HAP-1 (cell line): Measurements from ENCODE around the gene SUSD6.
"Not testable (repeated sequence)": the region's sequence is repeated elsewhere in the genome, so short reads cannot be mapped to it uniquely, and the experiment has no call there.

Experiments
- DNase-seq, 2 experiments: peaks; one replicate each; pipeline ENCODE4 v3.0.0-alpha.2; 2016 to 2020; ENCODE audit warnings: low spot score in 2 of 2
- H3K27me3 ChIP-seq: fragments of 250-450 bp; sonication (Bioruptor Pico); 2 replicates; pipeline ENCODE4 v1.5.1; 2020; ENCODE audit warnings: low read depth, mild to moderate bottlenecking, moderate library complexity
- H3K36me3 ChIP-seq: fragments of 250-450 bp; sonication (Bioruptor Pico); replicated peaks from 2 replicates; pipeline ENCODE4 v1.5.1; 2020; ENCODE audit warnings: mild to moderate bottlenecking
- H3K4me1 ChIP-seq: fragments of 250-450 bp; sonication (Bioruptor Pico); 2 replicates; pipeline ENCODE4 v1.5.1; 2020; ENCODE audit warnings: mild to moderate bottlenecking
- H3K4me3 ChIP-seq: fragments of 250-450 bp; sonication (Bioruptor Pico); 2 replicates; pipeline ENCODE4 v1.5.1; 2020; ENCODE audit warnings: mild to moderate bottlenecking, moderate library complexity
- H3K9me3 ChIP-seq: fragments of 250-450 bp; sonication (Bioruptor Pico); 2 replicates; pipeline ENCODE4 v1.5.1; 2020; ENCODE audit warnings: mild to moderate bottlenecking, moderate library complexity
- in situ Hi-C: fragments of 300-500 bp; cut with MboI; formaldehyde crosslinking; loops from 3 replicates; pipeline ENCODE4 v1.14.3; 2020; ENCODE audit warnings: low sequenced_read_pairs, inconsistent platforms, mixed read lengths

Gene SUSD6

DNA sequence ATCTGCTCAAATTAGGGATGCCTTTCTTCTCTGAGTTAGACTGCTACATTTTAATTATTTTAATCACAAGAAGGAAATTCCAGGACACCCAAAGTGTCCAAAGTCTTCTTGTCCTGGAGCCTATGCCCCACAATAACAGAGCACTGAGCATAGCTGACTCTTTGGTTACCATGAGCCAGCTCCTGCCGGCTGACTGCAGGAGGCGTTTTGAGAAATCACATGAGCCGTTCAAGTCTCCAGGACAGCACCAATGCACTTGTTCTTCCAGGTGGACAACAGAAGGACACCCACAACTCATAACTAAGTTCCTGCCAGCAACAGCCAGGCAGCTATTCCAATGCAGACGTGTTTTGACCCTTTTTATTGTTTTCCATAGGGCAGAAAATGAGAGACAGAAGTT is 109.5 kb downstream of the SUSD6 start:
- no peak overlapping the region for H3K4me3 ChIP-seq
- no peak for DNase-seq
- no peaks in the 10 kb centered on the region for H3K36me3 ChIP-seq
- H3K27me3 ChIP-seq: no peaks in the 10 kb centered on the region
- in situ Hi-C loops: no loop called here
- no peaks in the 10 kb centered on the region for H3K4me1 ChIP-seq
- H3K9me3 ChIP-seq: no peaks in the 10 kb centered on the region

DNA sequence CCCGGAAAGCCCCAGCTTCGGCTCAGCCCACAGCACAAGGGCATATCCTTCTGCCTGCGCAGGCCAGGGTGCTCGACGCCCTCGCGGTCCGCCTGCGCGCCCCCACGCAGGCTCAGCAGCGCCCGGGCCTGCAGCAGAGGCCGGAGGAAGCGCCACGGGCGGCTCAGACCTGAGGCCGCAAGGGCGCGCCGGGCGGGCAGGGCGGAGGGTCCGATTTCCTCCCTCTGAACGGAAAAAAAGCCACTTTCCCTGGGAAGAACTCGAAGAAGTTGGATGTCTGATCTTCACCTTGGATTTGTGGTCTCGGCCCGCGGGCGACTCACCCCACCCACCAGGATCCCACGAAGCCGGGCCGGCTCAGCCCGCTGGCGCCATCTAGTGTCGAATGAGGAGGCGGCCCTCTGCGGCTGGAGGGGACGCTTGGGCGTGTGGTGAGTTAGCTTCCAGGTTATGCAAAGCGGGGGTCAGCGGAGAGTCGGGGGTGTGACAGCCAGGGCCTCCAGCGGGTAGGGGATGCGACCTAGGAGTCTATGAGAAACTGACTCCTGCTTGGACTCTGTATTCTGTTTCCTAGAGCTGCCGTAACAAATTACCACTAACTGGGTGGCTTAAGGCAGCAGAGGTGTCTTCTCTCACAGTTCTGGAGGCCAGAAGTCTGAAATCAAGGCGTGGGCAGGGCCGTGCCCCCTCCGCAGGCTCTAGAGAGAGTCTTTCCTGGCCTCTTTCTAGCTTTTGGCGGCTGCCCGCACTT is 115.5 kb downstream of the SUSD6 start:
- no peaks in the 10 kb centered on the region for H3K36me3 ChIP-seq
- no peaks in the 10 kb centered on the region for H3K9me3 ChIP-seq
- in situ Hi-C loops: loop anchor here (5.0 kb wide), 1 partner anchor 145 kb away; no protein-coding TSS in a partner anchor
- peaks cover 5% of the 10 kb centered on the region; the same call in 1 of the 2 replicates for H3K4me1 ChIP-seq
- no peaks in the 10 kb centered on the region for H3K27me3 ChIP-seq
- peak; percentile 47 to 89 for DNase-seq
- no peak overlapping the region for H3K4me3 ChIP-seq

DNA sequence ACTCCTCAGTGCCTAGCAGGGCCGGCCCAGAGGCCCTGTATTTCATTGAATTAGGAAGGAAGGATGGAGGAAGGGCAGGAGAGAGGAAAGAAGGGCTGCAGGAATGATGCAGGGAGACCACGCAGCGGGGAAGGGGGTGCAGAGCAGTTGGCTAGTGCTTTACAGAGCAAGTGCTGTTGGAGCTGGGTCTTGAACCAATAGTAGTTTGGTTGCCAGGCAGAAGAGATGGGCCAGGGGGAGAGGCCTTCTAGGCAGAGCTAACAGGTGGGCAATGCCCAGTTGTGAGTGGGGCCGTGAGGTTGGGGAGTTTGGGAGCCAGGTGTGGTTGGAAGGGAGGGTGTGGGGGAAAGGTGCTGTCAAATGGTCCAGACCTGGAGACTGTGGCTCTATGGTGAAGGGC is 116.5 kb downstream of the SUSD6 start:
- DNase-seq: no peak
- Histone ChIP-seq H3K4me1 (peaks cover 5% of the 10 kb centered on the region; the same call in 1 of the 2 replicates), H3K9me3 (no peaks in the 10 kb centered on the region), H3K27me3 (no peaks in the 10 kb centered on the region), H3K4me3 (no peak overlapping the region), H3K36me3 (no peaks in the 10 kb centered on the region)
- in situ Hi-C loops: loop anchor here (5.0 kb wide), 1 partner anchor 146 kb away; no protein-coding TSS in a partner anchor

DNA sequence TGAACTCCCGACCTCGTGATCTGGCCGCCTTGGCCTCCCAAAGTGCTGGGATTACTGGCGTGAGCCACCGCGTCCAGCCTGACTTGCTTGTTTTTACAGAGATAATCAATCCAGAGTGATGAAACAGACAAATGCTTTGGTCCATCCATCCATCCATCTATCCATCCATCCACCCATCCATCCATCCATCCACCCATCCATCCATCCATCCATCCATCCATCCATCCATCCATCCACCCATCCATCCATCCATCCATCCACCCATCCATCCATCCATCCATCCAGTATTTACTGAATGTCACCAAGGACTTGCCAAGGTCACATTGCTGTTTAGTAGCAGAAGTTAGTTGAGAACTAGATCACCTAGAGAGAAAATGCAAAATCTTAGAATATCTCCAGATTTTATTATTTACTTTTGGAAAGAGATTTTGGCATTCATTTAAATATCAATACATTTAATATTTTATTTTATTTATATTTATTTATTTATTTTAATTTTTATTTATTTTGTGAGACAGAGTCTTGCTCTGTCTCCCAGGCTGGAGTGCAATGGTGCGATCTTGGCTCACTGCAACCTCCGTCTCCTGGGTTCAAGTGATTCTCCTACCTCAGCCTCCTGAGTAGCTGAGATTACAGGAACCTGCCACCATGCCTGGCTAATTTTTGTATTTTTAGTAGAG is 120.7 kb downstream of the SUSD6 start:
- H3K9me3 ChIP-seq, DNase-seq, in situ Hi-C loops, H3K4me3 ChIP-seq, H3K27me3 ChIP-seq, H3K36me3 ChIP-seq, H3K4me1 ChIP-seq: not testable (repeated sequence)

DNA sequence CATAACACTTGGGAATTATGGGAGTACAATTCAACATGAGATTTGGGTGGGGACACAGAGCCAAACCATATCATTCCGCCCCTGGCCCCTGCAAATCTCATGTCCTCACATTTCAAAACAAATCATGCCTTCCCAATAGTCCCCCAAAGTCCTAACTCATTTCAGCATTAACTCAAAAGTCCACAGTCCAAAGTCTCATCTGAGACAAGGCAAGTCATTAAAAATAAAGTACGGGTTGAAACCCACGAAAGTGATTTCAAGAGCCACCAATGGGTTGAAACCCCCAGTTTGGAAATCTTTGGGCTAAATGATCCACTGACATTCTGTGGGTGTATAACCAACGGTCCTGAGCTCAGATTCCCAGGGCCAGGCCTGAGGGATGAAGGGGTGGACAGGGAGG is 125.0 kb downstream of the SUSD6 start:
- H3K4me1 ChIP-seq, H3K9me3 ChIP-seq, DNase-seq, H3K27me3 ChIP-seq, H3K4me3 ChIP-seq, H3K36me3 ChIP-seq, in situ Hi-C loops: not testable (repeated sequence)

DNA sequence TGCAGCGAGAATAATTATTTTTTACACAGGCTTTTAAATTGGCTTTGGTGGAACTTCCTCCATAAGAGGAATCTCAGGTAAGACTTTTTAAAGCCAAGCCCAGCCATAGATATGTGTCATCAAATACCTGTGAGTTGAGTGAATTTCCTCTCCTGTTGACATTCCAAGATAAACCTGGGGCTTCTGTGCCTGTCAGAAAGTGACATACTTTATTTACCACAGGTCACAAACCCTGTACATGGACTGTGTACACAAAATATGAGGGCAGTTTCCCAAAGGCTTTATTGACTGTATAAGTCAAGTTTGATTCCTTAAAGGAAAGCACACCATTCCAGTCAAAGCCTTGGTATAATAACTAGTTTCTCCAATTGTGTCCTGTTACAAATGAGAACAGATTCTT is 129.7 kb downstream of the SUSD6 start:
- Histone ChIP-seq H3K9me3 (peaks cover 15% of the 10 kb centered on the region), H3K36me3 (no peaks in the 10 kb centered on the region), H3K27me3 (no peaks in the 10 kb centered on the region), H3K4me1 (peaks cover 2% of the 10 kb centered on the region; the same call in 1 of the 2 replicates), H3K4me3 (no peak overlapping the region)
- in situ Hi-C loops: no loop called here
- DNase-seq: no peak

DNA sequence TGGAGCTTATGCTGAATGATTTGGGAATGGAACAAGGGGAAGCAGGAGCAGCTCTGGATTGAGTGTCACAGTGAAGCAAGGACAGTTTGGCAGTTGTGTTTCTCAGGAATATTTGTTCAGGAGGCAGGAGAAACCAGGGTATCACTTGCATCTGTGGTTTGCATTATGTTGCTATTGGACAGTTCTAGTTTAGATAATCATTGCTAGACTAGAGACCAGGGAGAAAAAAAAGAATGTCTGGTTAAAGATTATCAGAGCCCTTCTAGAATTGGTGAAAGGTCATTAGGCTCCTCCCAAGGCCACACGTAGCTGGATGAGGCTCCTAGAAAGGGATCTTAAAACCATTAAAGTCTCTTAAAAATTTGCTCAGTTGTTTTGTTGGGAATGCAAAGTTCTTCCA is 138.6 kb downstream of the SUSD6 start:
- H3K36me3 ChIP-seq: no peaks in the 10 kb centered on the region
- in situ Hi-C loops: no loop called here
- no peaks in the 10 kb centered on the region for H3K27me3 ChIP-seq
- peaks cover 4% of the 10 kb centered on the region; the same call in 1 of the 2 replicates for H3K4me1 ChIP-seq
- DNase-seq: no peak
- H3K9me3 ChIP-seq: peaks cover 2% of the 10 kb centered on the region; the same call in 1 of the 2 replicates
- H3K4me3 ChIP-seq: no peak overlapping the region

DNA sequence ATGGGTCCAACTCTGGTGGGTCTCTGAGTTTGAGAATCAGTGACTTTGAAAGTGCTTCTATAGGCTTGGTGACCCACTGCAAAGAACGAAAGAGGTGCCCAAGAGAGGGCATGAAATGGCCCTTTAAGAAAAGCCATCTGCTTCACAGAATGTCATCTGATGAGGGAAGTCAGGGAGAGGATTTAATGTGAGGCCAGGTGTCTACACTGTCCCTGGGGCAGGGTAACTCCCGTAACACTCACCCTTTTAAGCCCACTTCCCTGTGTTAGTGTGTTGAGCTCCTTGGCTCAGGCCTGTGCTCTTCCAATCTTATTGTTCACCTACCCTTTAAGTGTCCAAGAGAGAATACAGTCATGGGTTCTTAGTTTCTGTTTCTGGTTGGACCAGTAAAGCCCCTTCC is 139.1 kb downstream of the SUSD6 start:
- no peak for DNase-seq
- H3K9me3 ChIP-seq: no peaks in the 10 kb centered on the region
- peaks cover 4% of the 10 kb centered on the region; the same call in 1 of the 2 replicates for H3K4me1 ChIP-seq
- no peak overlapping the region for H3K4me3 ChIP-seq
- in situ Hi-C loops: no loop called here
- H3K36me3 ChIP-seq: no peaks in the 10 kb centered on the region
- no peaks in the 10 kb centered on the region for H3K27me3 ChIP-seq

DNA sequence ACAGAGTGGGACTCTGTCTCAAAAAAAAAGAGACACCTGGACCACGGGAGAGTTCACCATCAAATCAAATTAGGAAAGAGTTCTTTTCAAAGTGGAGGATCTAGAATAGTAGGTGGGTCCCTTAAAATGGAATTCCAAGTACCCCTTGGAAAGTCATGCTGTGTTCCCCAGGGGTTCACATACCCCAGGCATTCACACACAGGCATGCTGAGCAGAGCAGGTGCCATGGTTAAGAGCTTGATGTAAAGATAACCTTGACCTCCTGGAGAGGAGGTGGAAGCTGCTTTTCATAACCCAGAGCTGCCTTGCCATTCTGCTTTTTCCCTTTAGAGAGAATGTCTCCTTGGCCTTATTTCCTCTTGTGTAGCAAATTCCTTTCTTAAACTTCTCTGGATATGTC is 141.4 kb downstream of the SUSD6 start:
- in situ Hi-C loops: no loop called here
- Histone ChIP-seq H3K4me3 (no peak overlapping the region), H3K27me3 (no peaks in the 10 kb centered on the region), H3K4me1 (no peaks in the 10 kb centered on the region), H3K9me3 (no peaks in the 10 kb centered on the region), H3K36me3 (no peaks in the 10 kb centered on the region)
- DNase-seq: no peak

DNA sequence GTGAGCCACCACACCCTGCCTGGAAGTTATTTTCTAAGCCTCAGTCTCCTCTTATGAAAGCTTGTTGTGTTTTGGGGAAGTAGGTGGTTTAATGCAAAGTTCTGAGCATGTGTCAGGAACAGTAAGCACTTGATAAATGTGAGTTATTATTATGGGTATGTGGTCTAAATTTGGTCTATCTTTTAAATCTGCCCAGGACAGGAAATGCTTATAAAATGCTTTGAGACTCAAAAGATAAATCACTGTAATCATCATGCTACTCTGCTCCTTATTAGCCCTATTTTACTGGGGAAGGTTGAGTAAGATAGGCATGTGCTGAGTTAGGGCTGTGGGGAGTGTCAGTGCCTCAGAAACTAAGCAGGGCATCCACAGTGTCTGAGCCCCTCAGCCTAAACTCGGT is 142.5 kb downstream of the SUSD6 start:
- in situ Hi-C loops: no loop called here
- Histone ChIP-seq H3K4me1 (no peaks in the 10 kb centered on the region), H3K27me3 (no peaks in the 10 kb centered on the region), H3K36me3 (no peaks in the 10 kb centered on the region), H3K4me3 (no peak overlapping the region), H3K9me3 (no peaks in the 10 kb centered on the region)
- no peak for DNase-seq

DNA sequence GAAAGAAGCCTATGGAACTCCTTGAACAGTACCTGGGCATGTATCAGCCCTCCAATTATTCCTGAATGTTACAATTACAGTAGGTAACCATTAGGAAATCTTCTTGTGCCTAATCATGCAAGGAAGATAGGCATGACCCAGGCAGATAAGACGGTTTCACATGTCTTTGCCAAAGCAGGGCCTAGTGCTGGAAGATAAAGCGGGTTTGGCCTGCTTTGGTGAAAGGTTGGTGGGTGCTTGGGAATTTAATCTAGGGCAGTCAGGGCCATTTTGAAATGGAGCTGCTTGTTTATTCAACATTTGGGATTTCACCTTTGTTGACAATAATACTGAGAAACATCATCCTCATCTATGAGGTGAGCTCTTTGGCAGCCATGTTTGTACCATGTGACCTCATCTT is 143.1 kb downstream of the SUSD6 start:
- no peaks in the 10 kb centered on the region for H3K36me3 ChIP-seq
- H3K4me1 ChIP-seq: no peaks in the 10 kb centered on the region
- H3K9me3 ChIP-seq: no peaks in the 10 kb centered on the region
- H3K27me3 ChIP-seq: no peaks in the 10 kb centered on the region
- DNase-seq: no peak
- H3K4me3 ChIP-seq: no peak overlapping the region
- in situ Hi-C loops: no loop called here

DNA sequence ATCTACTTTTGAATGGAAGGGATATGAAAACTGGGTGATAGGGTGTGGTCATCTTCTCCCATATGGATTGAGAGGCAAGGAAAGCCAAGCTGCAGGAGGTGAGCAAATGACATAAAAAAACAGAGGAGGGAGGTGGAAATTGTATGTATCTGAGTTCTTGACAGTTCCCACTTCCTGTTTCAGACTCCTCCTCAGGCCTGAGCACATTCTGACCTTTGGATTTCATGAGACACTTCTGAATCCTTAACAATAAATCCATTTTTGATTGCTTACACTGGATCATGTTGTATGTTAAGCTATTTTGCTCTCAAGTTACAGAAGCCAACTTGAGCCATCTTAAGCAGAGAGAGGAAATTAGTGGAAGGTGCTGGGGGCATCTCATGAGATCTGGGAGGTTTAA is 143.9 kb downstream of the SUSD6 start:
- DNase-seq: no peak
- in situ Hi-C loops: no loop called here

DNA sequence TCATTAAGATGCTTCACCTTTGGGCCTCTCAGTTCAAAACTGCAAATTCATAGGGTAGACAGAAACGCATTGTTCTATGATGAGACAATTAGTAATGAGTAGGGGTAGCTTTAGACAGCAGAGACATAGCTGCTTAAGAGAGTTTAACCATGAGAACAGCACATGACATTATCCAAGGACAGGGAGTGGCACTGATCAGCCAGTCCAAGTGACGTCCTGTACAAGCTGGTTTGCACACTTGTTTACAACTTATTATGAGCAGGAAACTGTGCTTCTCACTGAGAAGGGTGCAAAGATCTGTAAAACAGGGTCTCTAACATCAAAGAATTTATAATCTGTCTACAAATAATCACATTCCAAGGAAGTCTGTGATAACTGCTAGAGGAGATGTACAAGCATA is 144.4 kb downstream of the SUSD6 start:
- no peak overlapping the region for H3K4me3 ChIP-seq
- no peaks in the 10 kb centered on the region for H3K4me1 ChIP-seq
- no peaks in the 10 kb centered on the region for H3K9me3 ChIP-seq
- no peaks in the 10 kb centered on the region for H3K36me3 ChIP-seq
- in situ Hi-C loops: no loop called here
- no peaks in the 10 kb centered on the region for H3K27me3 ChIP-seq
- DNase-seq: no peak

More for the DNA sequence above, 143.9 kb downstream of the SUSD6 start:
- H3K4me1 ChIP-seq: no peaks in the 10 kb centered on the region
- H3K36me3 ChIP-seq: no peaks in the 10 kb centered on the region
- no peaks in the 10 kb centered on the region for H3K27me3 ChIP-seq
- H3K9me3 ChIP-seq: no peaks in the 10 kb centered on the region
- H3K4me3 ChIP-seq: no peak overlapping the region

DNA sequence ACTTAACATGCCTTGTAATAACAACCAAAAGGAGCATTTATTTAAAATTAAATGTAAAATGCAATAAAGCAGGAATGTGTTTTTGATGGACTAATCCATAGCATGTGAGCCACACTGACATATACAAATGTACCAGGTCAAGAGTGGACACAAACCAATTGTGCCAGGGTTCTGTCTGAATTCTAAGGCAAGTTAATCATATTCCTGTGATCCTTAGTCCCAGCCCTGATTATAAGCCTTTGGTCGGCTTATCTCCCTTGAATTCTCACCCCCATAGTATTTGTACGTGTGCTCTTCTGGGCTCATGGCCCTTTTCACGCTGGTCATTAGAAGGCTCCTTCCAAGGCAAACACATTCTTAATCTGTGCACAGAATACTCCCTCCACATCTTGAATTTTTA is 144.9 kb downstream of the SUSD6 start:
- in situ Hi-C loops: no loop called here
- H3K4me1 ChIP-seq: no peaks in the 10 kb centered on the region

More for the DNA sequence above, 144.9 kb downstream of the SUSD6 start:
- Histone ChIP-seq H3K36me3 (no peaks in the 10 kb centered on the region), H3K27me3 (no peaks in the 10 kb centered on the region), H3K9me3 (no peaks in the 10 kb centered on the region), H3K4me3 (no peak overlapping the region)
- DNase-seq: no peak
